CD4-positive, CD25-positive, alpha-beta regulatory T cell (primary cell): ENCODE results near the gene JMJD6. TPM values are rescaled to one million over a fixed set of nuclear protein-coding genes. Genes with fewer than 3 reads are reported as not detected.

Source experiments
- ATAC-seq, 2 donors: fragments of 150-1000 bp; cut with Tn5 transposase; one replicate each; pipeline ENCODE4 v1.10.0; 2021; ENCODE audit warnings: low read depth in 2 of 2, moderate number of reproducible peaks in 2 of 2, moderate library complexity in 1 of 2
- DNase-seq, 3 donors: peaks; one replicate each; pipeline versions ENCODE4 v3.0.0 to v3.0.0-alpha.2; 2012 to 2022; ENCODE audit warnings: mixed read lengths in 1 of 3
- H3K27ac ChIP-seq: one replicate; pipeline ENCODE4 v1.7.0; 2013; ENCODE audit warnings: mild to moderate bottlenecking, low read length; ENCODE audit not compliant: insufficient read depth, poor library complexity, severe bottlenecking
- H3K27me3 ChIP-seq: one replicate; pipeline ENCODE4 v1.7.0; 2013; ENCODE audit warnings: low read length; ENCODE audit not compliant: control insufficient read depth, insufficient read depth
- H3K36me3 ChIP-seq: one replicate; pipeline ENCODE4 v1.7.0; 2013; ENCODE audit warnings: mild to moderate bottlenecking, low read length, moderate library complexity; ENCODE audit not compliant: control insufficient read depth, insufficient read depth
- H3K4me1 ChIP-seq: 2 replicates; pipeline ENCODE4 v1.7.0; 2013; ENCODE audit warnings: mild to moderate bottlenecking, low read length; ENCODE audit not compliant: insufficient read depth, control insufficient read depth, poor library complexity, severe bottlenecking
- H3K4me3 ChIP-seq: one replicate; pipeline ENCODE4 v1.7.0; 2013; ENCODE audit warnings: low read depth, mild to moderate bottlenecking, low read length, moderate library complexity
- H3K9me3 ChIP-seq, 2 experiments: 1 replicate in 1 of 2; 2 replicates in 1 of 2; pipeline ENCODE4 v1.7.0; 2013; ENCODE audit warnings: low read length in 2 of 2, mild to moderate bottlenecking in 1 of 2, moderate library complexity in 1 of 2; ENCODE audit not compliant: control insufficient read depth in 2 of 2
- H3K27ac Mint-ChIP-seq, 3 donors: one replicate each; pipeline ENCODE4 v1.8.0; 2020 to 2022; ENCODE audit warnings: mild to moderate bottlenecking in 3 of 3, mixed read lengths in 3 of 3, moderate library complexity in 2 of 3
- H3K27me3 Mint-ChIP-seq: one replicate; pipeline ENCODE4 v1.8.0; 2022; ENCODE audit warnings: mild to moderate bottlenecking, mixed read lengths
- H3K36me3 Mint-ChIP-seq: one replicate; pipeline ENCODE4 v1.8.0; 2020; ENCODE audit warnings: mixed read lengths
- H3K4me1 Mint-ChIP-seq, 4 donors: one replicate each; pipeline ENCODE4 v1.8.0; 2020 to 2022; ENCODE audit warnings: mixed read lengths in 4 of 4, mild to moderate bottlenecking in 1 of 4
- H3K4me3 Mint-ChIP-seq, 4 donors: one replicate each; pipeline ENCODE4 v1.8.0; 2020 to 2022; ENCODE audit warnings: mild to moderate bottlenecking in 4 of 4, mixed read lengths in 4 of 4, moderate library complexity in 3 of 4
- H3K9me3 Mint-ChIP-seq, 7 donors: one replicate each; pipeline ENCODE4 v1.8.0; 2020 to 2022; ENCODE audit warnings: mixed read lengths in 7 of 7, mild to moderate bottlenecking in 3 of 7, moderate library complexity in 2 of 7
- polyA plus RNA-seq, 4 donors: library from polyadenylated mRNA; unstranded; fragments of 300-500 nt; fragmentation: Illumina TruSeq; gene quantifications; one replicate each; pipeline ENCODE4 v1.2.3, GENCODE V29; 2021
- total RNA-seq: library from RNA; stranded (reverse); gene quantifications from one replicate; pipeline ENCODE4 v1.2.3, GENCODE V29; 2022

Gene JMJD6
- total and polyA plus RNA-seq, 5 donors from 2014 or later, result 21.0 to 124 (median 37.0) TPM

- ATAC-seq (no peak), DNase-seq (no peak)
- peak overlapping the region in 2 of 3 donors; percentile 28 to 42 for H3K27ac Mint-ChIP-seq
- H3K27ac ChIP-seq, result no peak overlapping the region
- H3K4me3 ChIP-seq, result no peak overlapping the region
- peaks cover 51% of the 10 kb centered on the region for H3K36me3 Mint-ChIP-seq
- H3K27me3 Mint-ChIP-seq, result no peaks in the 10 kb centered on the region
- H3K36me3 ChIP-seq, result peaks cover 75% of the 10 kb centered on the region
- peaks cover 6 to 57% (median 32%) of the 10 kb centered on the region in 4 donors for H3K4me1 Mint-ChIP-seq
- H3K4me1 ChIP-seq, result peaks cover 17% of the 10 kb centered on the region
- H3K4me3 Mint-ChIP-seq, result peak overlapping the region in 2 of 4 donors; percentile 3 to 61
- no peaks in the 10 kb centered on the region for H3K27me3 ChIP-seq
- peaks cover 0 to 4% (median 0%) of the 10 kb centered on the region in 7 donors for H3K9me3 Mint-ChIP-seq
- no peaks in the 10 kb centered on the region for H3K9me3 ChIP-seq
Measured at GRCh38 chr17:76720941-76721340, 5.5 kb downstream of the JMJD6 start.

DNA sequence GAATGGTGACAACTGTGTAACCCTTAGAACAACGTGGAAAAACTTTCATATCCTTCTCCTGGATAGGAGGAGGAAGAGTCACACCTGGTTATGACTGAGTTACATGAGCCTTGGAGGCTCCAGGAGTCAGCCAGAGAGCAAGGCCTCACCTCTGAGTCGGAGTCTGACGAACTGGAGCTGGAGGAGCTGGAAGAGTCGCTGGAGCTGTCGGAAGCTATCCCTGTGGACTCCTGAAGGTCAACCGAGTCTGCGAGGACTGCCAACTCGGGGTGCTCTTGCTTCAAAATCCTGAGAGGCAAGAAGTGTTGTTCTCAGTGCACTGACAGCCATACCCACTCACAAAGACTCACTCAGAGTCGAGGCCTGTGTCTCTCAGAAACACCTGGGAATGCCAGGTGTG, 6.2 kb downstream of the JMJD6 start:
- Histone ChIP-seq H3K4me1 (peaks cover 12% of the 10 kb centered on the region), H3K27ac (no peak overlapping the region), H3K9me3 (no peaks in the 10 kb centered on the region), H3K36me3 (peaks cover 81% of the 10 kb centered on the region), H3K4me3 (no peak overlapping the region), H3K27me3 (no peaks in the 10 kb centered on the region)
- ATAC-seq (no peak), DNase-seq (no peak)
- Mint-ChIP-seq H3K4me1 (peaks cover 0 to 58% (median 33%) of the 10 kb centered on the region in 4 donors), H3K4me3 (peak overlapping the region in 1 of 4 donors; percentile 3), H3K27me3 (no peaks in the 10 kb centered on the region), H3K27ac (no peak overlapping the region), H3K36me3 (peaks cover 53% of the 10 kb centered on the region), H3K9me3 (peaks cover 0 to 4% (median 0%) of the 10 kb centered on the region in 7 donors)

DNA sequence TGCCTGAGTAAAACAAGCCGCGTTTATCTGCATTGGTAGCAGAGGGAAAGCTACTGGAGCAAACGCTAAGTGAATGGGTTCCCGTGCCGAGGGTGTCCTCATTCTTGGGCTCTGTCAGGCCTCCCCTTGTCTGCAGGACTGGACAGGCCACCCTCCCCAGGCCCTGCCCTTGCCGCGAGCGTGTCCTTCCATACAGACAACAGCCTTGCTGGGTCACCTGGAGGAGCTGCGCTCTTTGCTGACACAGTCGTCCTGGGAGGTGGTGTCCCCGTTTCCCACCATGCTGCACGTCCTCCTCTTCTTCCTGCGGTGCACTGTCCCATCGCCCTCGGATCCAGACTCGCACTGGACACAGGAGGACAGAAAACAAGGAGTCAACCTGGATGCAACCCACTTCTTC, 7.9 kb downstream of the JMJD6 start:
- Mint-ChIP-seq H3K4me3 (no peak overlapping the region), H3K9me3 (no peaks in the 10 kb centered on the region), H3K4me1 (peaks cover 5 to 47% (median 31%) of the 10 kb centered on the region in 4 donors), H3K27me3 (no peaks in the 10 kb centered on the region), H3K36me3 (peaks cover 61% of the 10 kb centered on the region), H3K27ac (peak overlapping the region in 2 of 3 donors; percentile 14 to 46)
- peaks cover 12% of the 10 kb centered on the region for H3K4me1 ChIP-seq
- H3K27ac ChIP-seq, result no peak overlapping the region
- H3K36me3 ChIP-seq, result peaks cover 79% of the 10 kb centered on the region
- H3K9me3 ChIP-seq, result no peaks in the 10 kb centered on the region
- no peak overlapping the region for H3K4me3 ChIP-seq
- no peak for DNase-seq
- no peak for ATAC-seq
- no peaks in the 10 kb centered on the region for H3K27me3 ChIP-seq

- Histone ChIP-seq H3K36me3 (peaks cover 70% of the 10 kb centered on the region), H3K4me3 (no peak overlapping the region), H3K27ac (peak overlapping the region; percentile 2), H3K9me3 (no peaks in the 10 kb centered on the region), H3K4me1 (peaks cover 12% of the 10 kb centered on the region), H3K27me3 (no peaks in the 10 kb centered on the region)
- Mint-ChIP-seq H3K4me1 (peaks cover 5 to 39% (median 29%) of the 10 kb centered on the region in 4 donors), H3K36me3 (peaks cover 59% of the 10 kb centered on the region), H3K9me3 (no peaks in the 10 kb centered on the region), H3K4me3 (peak overlapping the region in 1 of 4 donors; percentile 30), H3K27me3 (no peaks in the 10 kb centered on the region), H3K27ac (no peak overlapping the region)
- no peak for DNase-seq
- ATAC-seq, result no peak
Measured at GRCh38 chr17:76716839-76717215, 9.6 kb downstream of the JMJD6 start.

DNA sequence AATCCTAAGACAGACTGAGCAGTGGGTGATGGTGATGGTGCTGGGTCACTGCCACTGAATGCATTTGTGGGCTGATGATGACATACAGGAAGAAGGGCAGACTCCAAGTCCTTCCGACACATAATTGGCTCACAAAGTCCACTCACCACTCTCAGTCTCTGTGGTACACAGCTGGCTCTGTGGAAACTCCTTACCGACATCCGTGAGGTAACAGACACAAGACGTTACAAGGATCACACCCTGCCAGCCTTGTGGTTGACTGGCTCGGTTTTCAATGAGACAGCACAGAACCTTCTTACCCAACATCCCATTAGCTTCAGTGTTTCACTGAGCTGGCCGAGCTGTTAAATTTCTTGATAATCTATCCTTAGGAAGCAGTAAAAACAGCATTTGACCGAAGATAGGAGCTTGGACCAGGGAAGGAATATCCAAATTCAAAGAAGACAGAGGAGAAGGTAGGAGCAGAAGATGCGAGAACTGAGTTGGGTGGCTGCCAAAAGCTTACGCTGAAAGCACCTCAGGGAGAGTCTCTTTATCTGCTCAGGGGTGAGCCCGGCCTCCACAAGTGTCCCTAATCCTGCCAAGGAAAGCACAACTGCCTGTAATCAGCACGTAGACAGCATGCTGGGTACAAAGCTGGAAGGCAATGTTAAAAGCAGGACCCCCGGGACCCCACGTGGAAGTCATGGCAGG, 10.1 kb downstream of the JMJD6 start:
- Mint-ChIP-seq H3K4me3 (peak overlapping the region in 2 of 4 donors; percentile 48 to 56), H3K4me1 (peaks cover 5 to 39% (median 28%) of the 10 kb centered on the region in 4 donors), H3K27me3 (no peaks in the 10 kb centered on the region), H3K36me3 (peaks cover 54% of the 10 kb centered on the region), H3K9me3 (no peaks in the 10 kb centered on the region), H3K27ac (peak overlapping the region in 2 of 3 donors; percentile 41 to 70)
- Histone ChIP-seq H3K27me3 (no peaks in the 10 kb centered on the region), H3K9me3 (no peaks in the 10 kb centered on the region), H3K4me3 (no peak overlapping the region), H3K36me3 (peaks cover 65% of the 10 kb centered on the region), H3K4me1 (peaks cover 12% of the 10 kb centered on the region), H3K27ac (peak overlapping the region; percentile 2)
- ATAC-seq (peak in 1 of 2 donors; percentile 41), DNase-seq (peak in 2 of 3 donors; percentile 27 to 62)

- no peaks in the 10 kb centered on the region for H3K27me3 Mint-ChIP-seq
- ATAC-seq, result no peak
- H3K4me3 ChIP-seq, result no peak overlapping the region
Measured at GRCh38 chr17:76715496-76715830, 10.9 kb downstream of the JMJD6 start.

GRCh38 chr17:76714822-76715495, 11.4 kb downstream of the JMJD6 start:
- peak overlapping the region in 1 of 4 donors; percentile 47 for H3K4me3 Mint-ChIP-seq
- DNase-seq (peak; percentile 67 to 71 (median 70)), ATAC-seq (peak; percentile 25)
- H3K36me3 ChIP-seq, result peaks cover 52% of the 10 kb centered on the region
- H3K4me3 ChIP-seq, result no peak overlapping the region
- H3K27ac ChIP-seq, result no peak overlapping the region
- no peaks in the 10 kb centered on the region for H3K27me3 Mint-ChIP-seq
- H3K36me3 Mint-ChIP-seq, result peaks cover 44% of the 10 kb centered on the region
- H3K4me1 Mint-ChIP-seq, result peaks cover 5 to 37% (median 26%) of the 10 kb centered on the region in 4 donors
- H3K9me3 Mint-ChIP-seq, result no peaks in the 10 kb centered on the region
- peak overlapping the region in 2 of 3 donors; percentile 81 to 87 for H3K27ac Mint-ChIP-seq
- no peaks in the 10 kb centered on the region for H3K27me3 ChIP-seq
- H3K9me3 ChIP-seq, result no peaks in the 10 kb centered on the region
- H3K4me1 ChIP-seq, result peaks cover 17% of the 10 kb centered on the region

More at GRCh38 chr17:76715496-76715830, 10.9 kb downstream of the JMJD6 start:
- H3K36me3 ChIP-seq, result peaks cover 56% of the 10 kb centered on the region
- peaks cover 12% of the 10 kb centered on the region for H3K4me1 ChIP-seq
- no peak overlapping the region for H3K27ac ChIP-seq
- Mint-ChIP-seq H3K4me1 (peaks cover 5 to 37% (median 26%) of the 10 kb centered on the region in 4 donors), H3K36me3 (peaks cover 47% of the 10 kb centered on the region), H3K9me3 (no peaks in the 10 kb centered on the region), H3K4me3 (peak overlapping the region in 1 of 4 donors; percentile 56), H3K27ac (peak overlapping the region in 1 of 3 donors; percentile 81)
- DNase-seq, result no peak
- H3K9me3 ChIP-seq, result no peaks in the 10 kb centered on the region
- H3K27me3 ChIP-seq, result no peaks in the 10 kb centered on the region
